Cardiac muscle cell (in vitro differentiated cells and primary cell): Measurements from ENCODE around the gene TTC9C. TPM values are rescaled to one million over a fixed set of nuclear protein-coding genes. Genes with fewer than 3 reads are reported as not detected.

Experiments
- DNase-seq, 2 donors: peaks; one replicate each; pipeline versions ENCODE4 v3.0.0 to v3.0.0-alpha.2; 2010 to 2017; ENCODE audit warnings: low read depth in 1 of 2, low spot score in 1 of 2
- H3K27ac ChIP-seq: fragments of 200-600 bp; sonication (generic); 2 replicates; pipeline ENCODE4 v1.5.1; 2016
- H3K27me3 ChIP-seq: fragments of 200-600 bp; sonication (generic); 2 replicates; pipeline ENCODE4 v1.6.0; 2016; ENCODE audit warnings: control low read depth
- H3K36me3 ChIP-seq: fragments of 200-600 bp; sonication (generic); 2 replicates; pipeline ENCODE4 v1.5.1; 2016; ENCODE audit warnings: control low read depth
- H3K4me1 ChIP-seq: fragments of 200-600 bp; sonication (generic); 2 replicates; pipeline ENCODE4 v1.8.1; 2017; ENCODE audit warnings: low read depth, mild to moderate bottlenecking, mixed run types
- H3K4me3 ChIP-seq: fragments of 200-600 bp; sonication (generic); 2 replicates; pipeline ENCODE4 v1.5.1; 2016; ENCODE audit warnings: mild to moderate bottlenecking
- H3K9me3 ChIP-seq: fragments of 200-600 bp; sonication (generic); 2 replicates; pipeline ENCODE4 v1.5.1; 2017; ENCODE audit warnings: low read depth, mild to moderate bottlenecking, control low read depth
- CTCF ChIP-seq: IDR thresholded peaks from 2 replicates; pipeline ENCODE4 v1.5.1; 2012; ENCODE audit warnings: low read depth, mild to moderate bottlenecking, low read length
- polyA plus RNA-seq: library from polyadenylated mRNA; unstranded; fragments of >200 nt; fragmentation: Nextera tagmentation; extraction: Ambion mirVana; gene quantifications from 2 replicates; pipeline ENCODE4 v1.2.1, GENCODE V29; 2016
- total RNA-seq: library from RNA; depleted of rRNA; stranded (reverse); fragments of >200 nt; gene quantifications from 2 replicates; pipeline ENCODE4 v1.2.3, GENCODE V29; 2016

Gene TTC9C
- total and polyA plus RNA-seq, 2 experiments from 2014 or later = 37.3 to 39.0 TPM

GRCh38 chr11:62719302-62719978 is 8.8 kb upstream of the TTC9C start:
- no peaks in the 10 kb centered on the region for H3K4me1 ChIP-seq
- peaks cover 93% of the 10 kb centered on the region for H3K36me3 ChIP-seq
- TF ChIP-seq CTCF = no peak
- H3K4me3 ChIP-seq = no peak overlapping the region
- H3K27ac ChIP-seq = no peak overlapping the region
- no peaks in the 10 kb centered on the region for H3K27me3 ChIP-seq
- no peak for DNase-seq
- H3K9me3 ChIP-seq = no peaks in the 10 kb centered on the region

DNA sequence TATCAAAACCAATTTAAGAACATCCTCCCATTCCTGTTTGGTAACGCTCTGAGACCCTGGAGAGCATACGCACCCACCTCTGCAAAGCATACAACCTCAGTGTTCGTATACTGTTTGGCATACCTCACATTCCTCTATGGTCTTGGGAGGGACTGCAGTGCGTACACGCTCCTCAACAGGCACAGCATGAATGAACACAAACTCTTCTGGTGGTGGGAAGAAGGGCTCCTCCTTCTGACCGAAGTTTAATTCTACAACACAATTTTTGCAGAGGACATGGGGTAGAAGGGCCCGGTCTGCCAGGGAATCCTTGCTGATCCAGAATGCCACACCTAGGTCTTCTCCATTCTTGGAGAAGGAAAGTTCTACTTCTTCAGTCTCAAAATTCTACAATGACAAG is 6.3 kb upstream of the TTC9C start:
- peaks cover 67% of the 10 kb centered on the region for H3K36me3 ChIP-seq
- H3K4me1 ChIP-seq = peaks cover 8% of the 10 kb centered on the region
- no peaks in the 10 kb centered on the region for H3K27me3 ChIP-seq
- peak overlapping the region; percentile 14 for H3K27ac ChIP-seq
- H3K9me3 ChIP-seq = no peaks in the 10 kb centered on the region
- TF ChIP-seq CTCF = no peak
- H3K4me3 ChIP-seq = no peak overlapping the region
- peak; percentile 23 to 43 for DNase-seq

DNA sequence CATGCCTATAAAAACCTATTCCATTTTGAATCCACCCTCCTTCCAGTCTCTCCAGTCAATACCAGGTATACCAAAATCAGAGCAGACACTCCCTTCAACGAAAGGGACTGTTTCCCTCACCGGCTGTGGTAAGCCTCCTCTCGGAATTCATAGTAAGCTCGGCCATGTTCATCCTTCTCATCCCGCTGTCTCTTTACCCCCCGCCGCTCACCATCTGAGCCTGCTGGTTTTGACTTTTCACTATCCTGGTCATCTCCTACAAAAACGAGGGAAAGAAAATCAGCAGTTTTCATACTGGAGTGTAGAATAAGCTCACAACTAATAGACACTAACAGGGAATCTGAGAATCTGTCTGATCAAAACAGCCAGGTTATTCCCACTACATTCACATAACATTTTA is 4.1 kb upstream of the TTC9C start:
- Histone ChIP-seq H3K4me1 (peaks cover 8% of the 10 kb centered on the region), H3K36me3 (peaks cover 47% of the 10 kb centered on the region), H3K9me3 (no peaks in the 10 kb centered on the region), H3K27me3 (no peaks in the 10 kb centered on the region), H3K4me3 (no peak overlapping the region), H3K27ac (no peak overlapping the region)
- no peak for TF ChIP-seq CTCF
- no peak for DNase-seq

GRCh38 chr11:62725646-62726045 is 2.6 kb upstream of the TTC9C start:
- Histone ChIP-seq H3K27me3 (no peaks in the 10 kb centered on the region), H3K9me3 (no peaks in the 10 kb centered on the region), H3K4me1 (peaks cover 8% of the 10 kb centered on the region), H3K27ac (peak overlapping the region; percentile 98), H3K36me3 (peaks cover 33% of the 10 kb centered on the region), H3K4me3 (peak overlapping the region; percentile 90)
- no peak for TF ChIP-seq CTCF
- DNase-seq = no peak

DNA sequence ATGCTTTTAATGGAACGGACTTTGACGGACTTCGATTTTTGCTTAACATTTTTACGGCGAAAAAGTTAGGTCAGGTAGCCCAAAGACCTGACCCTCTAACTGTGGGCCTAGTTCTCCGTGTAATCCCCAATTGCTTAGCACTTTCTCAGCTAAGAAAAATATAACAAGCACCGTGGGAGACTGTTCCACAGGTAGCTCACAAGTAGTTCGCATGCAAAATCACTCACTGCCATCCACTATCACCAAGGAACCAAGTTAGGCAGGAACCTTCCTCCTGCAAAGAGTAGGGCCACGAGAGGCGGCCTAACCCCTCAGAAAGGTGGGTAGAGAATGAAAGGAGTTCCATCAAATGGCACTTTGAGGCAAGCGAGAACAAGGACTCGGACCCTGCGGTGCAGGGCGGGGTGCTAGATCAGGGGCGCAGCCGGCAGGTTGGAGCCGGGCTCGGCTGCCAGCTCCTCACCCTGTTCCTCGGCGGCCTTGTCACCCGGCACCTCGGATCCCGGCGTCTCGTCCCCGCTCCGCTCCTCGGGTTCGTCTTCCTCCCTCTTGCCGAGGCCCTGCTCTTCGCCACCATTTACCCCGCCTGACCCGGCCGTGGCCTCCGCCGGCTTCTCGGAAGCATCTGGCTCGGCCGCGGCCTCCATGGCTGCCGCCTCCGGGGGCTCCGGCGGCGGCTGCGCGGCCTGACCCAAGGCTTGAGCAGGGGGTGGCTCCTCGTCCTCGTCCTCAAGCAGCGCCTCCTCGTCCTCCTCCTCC is 2.0 kb upstream of the TTC9C start:
- Histone ChIP-seq H3K9me3 (no peaks in the 10 kb centered on the region), H3K36me3 (peaks cover 27% of the 10 kb centered on the region), H3K4me1 (peaks cover 8% of the 10 kb centered on the region), H3K27ac (peak overlapping the region; percentile 98), H3K27me3 (no peaks in the 10 kb centered on the region), H3K4me3 (peak overlapping the region; percentile 90)
- TF ChIP-seq CTCF = no peak
- DNase-seq = no peak
